GM12801 (cell line): Measurements from ENCODE around the gene KASH5.

Experiments
- TF ChIP-seq, protein P1 (sequence below): IDR thresholded peaks from one replicate; pipeline ENCODE4 v1.5.1; 2011; ENCODE audit warnings: control low read depth; ENCODE audit not compliant: insufficient read length; ENCODE audit errors: extremely low read depth

Gene KASH5

DNA sequence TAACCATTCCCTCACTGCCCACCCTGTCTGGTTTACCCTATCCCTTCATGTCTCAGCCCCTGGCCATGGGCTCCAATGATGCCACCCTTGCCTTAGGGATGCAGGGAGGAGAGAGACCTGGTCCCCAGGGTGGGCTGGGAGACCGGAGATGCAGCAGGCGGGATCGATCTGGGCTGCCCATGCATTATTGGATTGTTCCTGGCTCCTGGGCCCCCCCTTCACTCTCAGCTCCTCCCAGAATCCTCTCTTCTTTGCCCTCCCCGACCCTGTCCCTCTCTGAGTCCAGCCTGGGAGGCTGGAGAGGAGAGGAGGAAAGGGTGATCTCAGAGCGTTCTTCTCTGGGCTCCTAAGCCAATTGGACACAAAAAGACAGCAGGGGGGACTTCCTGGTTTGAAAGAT, 5.8 kb downstream of the KASH5 start:
- TF ChIP-seq, protein P1, sequence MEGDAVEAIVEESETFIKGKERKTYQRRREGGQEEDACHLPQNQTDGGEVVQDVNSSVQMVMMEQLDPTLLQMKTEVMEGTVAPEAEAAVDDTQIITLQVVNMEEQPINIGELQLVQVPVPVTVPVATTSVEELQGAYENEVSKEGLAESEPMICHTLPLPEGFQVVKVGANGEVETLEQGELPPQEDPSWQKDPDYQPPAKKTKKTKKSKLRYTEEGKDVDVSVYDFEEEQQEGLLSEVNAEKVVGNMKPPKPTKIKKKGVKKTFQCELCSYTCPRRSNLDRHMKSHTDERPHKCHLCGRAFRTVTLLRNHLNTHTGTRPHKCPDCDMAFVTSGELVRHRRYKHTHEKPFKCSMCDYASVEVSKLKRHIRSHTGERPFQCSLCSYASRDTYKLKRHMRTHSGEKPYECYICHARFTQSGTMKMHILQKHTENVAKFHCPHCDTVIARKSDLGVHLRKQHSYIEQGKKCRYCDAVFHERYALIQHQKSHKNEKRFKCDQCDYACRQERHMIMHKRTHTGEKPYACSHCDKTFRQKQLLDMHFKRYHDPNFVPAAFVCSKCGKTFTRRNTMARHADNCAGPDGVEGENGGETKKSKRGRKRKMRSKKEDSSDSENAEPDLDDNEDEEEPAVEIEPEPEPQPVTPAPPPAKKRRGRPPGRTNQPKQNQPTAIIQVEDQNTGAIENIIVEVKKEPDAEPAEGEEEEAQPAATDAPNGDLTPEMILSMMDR = no peak

DNA sequence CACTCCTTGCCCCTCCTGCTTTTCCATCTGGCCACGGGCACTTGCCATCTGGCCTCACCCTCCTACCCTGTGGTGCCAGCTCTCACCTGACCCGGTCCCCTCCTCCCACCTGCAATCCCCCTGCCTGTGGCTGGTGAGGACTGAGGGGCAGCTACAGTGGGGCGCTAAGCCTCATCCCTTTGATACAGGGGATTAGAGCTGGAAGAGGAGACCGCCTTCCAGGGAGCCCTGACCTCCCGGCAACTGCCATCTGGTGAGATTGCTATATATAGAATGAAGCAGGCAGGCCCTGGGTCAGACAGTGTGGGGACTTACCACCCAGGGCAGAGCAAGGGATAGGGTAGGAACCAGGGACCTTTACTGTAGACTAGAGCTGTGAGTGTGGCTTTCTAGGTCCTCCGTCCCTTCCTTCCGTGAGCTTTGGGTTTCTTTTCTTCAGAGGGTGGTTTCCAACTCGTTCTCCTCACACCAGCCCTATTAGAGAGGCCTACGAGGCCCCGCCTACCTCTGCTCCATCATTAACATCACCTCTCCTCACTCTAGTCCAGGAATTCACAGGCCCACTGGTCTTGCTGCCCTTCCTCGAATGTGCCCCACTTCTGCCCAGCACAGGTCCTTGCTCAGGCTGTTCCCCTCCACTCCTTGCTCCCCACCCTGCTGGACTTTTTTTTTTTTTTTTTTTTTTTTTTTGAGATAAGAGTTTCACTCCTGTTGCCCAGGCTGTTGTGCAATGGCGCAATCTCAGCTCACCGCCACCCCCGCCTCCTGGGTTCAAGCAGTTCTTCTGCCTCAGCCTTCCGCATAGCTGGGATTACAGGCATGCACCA, 7.7 kb downstream of the KASH5 start:
- TF ChIP-seq, protein P1 = no peak

DNA sequence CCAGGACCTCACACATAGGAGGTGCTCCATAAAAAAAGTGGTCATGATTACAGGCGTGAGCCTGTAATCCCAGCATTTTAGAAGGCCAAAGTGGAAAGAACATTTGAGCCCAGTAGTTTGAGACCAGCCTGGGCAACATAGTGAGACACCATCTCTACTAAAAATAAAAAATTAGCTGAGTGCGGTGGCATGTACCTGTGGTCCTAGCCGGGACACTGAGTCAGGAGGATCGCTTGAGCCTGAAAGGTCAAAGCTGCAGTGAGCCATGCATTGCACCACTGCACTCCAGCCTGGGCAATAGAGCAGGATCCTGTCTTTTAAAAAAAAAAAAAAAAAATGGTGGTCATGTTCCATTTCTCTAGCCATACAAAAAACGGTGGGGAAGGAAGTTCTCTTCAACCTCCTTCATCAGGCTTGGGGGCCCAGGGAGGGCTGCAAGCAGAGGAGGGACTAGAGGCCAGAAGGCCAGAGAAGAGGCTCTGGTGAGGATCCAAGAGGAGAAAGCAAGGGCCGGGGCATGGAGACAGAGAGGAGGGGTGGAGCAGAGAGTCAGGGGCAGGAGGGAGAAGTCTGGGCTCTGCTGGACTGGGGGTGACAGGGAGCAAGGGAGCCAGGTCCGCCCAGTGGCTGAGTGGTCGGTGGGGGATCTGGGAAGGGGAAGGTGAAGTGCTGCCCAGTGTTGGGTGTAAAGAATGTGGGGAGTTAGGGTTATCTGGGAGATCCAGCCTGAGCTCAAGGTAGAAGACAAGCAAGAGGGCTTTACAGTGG, 8.9 kb downstream of the KASH5 start:
- TF ChIP-seq, protein P1 = no peak

DNA sequence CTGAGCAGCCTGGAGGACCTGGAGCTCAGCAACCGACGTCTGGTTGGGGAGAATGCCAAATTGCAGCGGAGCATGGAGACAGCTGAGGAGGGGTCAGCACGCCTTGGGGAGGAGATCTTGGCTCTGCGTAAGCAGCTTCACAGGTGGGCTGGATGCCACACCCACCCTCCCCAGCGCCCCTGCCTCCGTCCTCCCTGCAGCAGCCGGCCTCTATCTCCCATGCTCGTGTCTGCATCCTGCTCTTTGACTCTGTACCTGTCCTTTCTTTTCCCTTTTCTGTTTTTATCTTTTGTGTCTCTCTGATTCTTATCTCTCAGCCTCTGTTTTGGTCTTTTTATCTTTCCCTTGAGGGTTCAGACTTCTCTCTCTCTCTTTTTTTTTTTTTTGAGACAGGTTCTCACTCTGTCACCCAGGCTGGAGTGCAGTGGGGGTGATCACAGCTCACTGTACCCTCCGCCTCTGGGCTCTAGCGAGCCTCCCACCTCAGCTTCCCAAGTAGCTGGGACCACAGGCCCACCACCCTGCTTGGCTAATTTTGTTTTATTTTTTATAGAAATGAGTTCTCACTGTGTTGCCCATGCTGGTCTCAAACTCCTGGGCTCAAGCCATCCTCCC, 10.1 kb downstream of the KASH5 start:
- TF ChIP-seq, protein P1 = no peak

DNA sequence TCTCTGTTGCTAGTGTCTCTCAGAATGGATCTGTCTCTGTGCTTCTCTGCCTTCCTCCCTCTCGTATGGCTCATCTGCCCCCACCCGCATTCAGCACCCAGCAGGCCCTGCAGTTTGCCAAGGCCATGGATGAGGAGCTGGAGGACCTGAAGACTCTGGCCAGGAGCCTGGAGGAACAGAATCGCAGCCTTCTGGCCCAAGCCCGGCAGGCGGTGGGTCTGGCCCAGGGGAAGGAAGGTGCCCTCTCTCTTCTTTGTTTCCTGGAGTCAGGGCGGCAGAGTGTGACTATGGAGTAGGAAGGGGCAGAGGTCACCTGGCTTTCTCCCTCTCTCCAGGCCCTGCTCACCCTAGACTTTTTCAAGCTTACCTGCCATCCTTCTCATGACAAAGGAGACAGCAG, 10.9 kb downstream of the KASH5 start:
- TF ChIP-seq, protein P1 = no peak

DNA sequence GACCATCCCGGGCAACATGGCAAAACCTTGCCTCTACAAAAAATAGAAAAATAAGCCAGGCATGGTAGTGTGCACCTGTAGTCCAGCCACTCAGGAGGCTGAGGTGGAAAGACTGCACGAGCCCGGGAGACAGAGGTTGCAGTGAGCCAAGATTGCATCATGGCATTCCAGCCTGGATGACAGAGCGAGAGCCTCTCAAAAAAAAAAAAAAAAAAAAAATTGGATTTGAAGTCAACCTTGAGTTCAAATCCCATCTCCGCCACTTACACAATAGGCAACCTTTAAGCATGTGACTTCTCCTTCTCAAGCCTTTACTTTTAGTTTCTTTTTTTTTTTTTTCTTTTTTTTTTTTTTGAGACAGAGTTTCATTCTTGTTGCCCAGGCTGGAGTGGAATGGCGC, 12.0 kb downstream of the KASH5 start:
- TF ChIP-seq, protein P1 = no peak
